GM20431 (cell line): ENCODE results near the gene OAT.

Experiments
- in situ Hi-C: fragments of 300-500 bp; cut with MseI, MboI; formaldehyde crosslinking; loops from one replicate; pipeline ENCODE4 v1.15.0; 2020; ENCODE audit warnings: low sequenced_read_pairs; ENCODE audit not compliant: unreplicated experiment

The OAT gene

GRCh38 chr10:124409696-124410095 is 9.0 kb downstream of the OAT start:
- in situ Hi-C loops: no loop called here

DNA sequence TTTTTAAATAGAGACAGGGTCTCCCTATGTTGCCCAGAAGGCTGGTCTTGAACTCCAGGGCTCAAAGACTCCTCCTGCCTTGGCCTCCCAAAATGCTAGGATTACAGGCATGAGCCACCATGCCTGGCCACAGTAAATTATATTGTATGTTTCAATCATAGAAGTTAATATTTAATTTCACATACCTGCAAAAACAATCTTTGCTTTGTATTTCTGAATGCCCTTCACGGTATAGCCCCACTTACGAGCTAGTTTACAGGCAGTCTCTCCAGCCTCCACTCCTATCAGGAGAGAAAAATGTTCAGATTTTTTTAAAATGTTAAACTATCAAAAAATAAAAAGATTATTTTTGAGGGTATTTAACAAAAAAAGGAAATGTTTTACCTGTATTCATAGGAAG is 10.4 kb downstream of the OAT start:
- in situ Hi-C loops: no loop called here

- in situ Hi-C loops: no loop called here
These were observed 11.3 kb downstream of the OAT start for GRCh38 chr10:124407456-124407855.

DNA sequence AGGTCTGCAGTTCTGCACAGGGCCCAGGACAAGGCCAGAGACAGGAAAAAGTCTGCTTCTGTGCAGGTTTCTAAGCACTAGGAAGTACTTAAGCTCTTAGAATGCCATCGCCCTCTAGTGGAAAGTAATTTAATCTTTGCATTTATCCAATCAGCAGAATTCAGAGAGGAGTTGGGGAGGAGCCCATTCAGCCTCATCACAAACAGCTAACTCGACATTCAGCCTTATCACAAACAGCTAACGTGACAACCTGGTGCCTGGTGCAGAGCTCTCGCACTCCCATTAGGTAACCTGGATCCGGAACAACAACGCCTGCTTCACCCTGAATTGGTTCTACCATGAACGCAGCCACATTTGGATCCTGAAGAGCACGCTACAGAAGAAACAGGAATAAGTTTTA is 15.2 kb downstream of the OAT start:
- in situ Hi-C loops: no loop called here

DNA sequence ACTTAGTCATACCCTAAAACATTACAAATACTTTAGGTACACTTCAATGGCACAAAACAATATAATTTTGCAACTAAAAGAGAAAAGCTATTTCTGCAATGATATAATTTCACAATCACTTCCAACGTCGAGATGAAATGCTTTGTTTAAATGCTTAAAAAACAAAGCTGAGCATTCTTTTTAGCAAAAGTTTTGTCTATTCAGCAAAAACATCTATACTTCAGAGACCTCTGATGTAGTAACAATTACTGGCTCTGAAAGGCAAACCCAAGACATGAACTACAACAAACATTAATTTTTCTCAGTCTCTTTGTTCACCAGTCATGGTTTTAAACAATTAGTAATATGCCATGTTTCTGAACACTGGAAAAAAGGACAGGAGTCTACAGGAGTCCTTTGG is 16.4 kb downstream of the OAT start:
- in situ Hi-C loops: no loop called here

DNA sequence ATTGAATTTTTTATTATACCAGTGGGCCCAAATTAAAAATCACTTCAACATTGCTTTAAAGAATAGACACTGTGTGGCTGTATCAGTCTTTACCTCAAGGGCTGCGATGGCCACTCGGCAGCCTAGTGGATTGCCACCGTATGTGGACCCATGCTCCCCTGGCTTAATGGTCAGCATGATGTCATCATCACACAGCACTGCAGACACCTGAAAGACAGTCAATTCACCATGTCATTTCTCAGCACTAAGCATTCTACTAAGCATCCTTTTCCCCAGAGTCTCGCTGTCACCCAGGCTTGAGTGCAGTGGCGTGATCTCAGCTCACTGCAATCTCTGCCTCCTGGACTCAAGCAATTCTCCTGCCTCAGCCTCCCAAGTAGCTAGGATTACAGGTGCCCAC is 17.1 kb downstream of the OAT start:
- in situ Hi-C loops: no loop called here

- in situ Hi-C loops: loop anchor here (10.0 to 25.0 kb wide), 2 partner anchors 390 to 807 kb away; no protein-coding TSS in a partner anchor
These were observed 24.1 kb downstream of the OAT start for GRCh38 chr10:124394583-124394982.

GRCh38 chr10:124392626-124393342 is 25.9 kb downstream of the OAT start:
- in situ Hi-C loops: loop anchor here (10.0 to 25.0 kb wide), 2 partner anchors 388 to 805 kb away; no protein-coding TSS in a partner anchor

DNA sequence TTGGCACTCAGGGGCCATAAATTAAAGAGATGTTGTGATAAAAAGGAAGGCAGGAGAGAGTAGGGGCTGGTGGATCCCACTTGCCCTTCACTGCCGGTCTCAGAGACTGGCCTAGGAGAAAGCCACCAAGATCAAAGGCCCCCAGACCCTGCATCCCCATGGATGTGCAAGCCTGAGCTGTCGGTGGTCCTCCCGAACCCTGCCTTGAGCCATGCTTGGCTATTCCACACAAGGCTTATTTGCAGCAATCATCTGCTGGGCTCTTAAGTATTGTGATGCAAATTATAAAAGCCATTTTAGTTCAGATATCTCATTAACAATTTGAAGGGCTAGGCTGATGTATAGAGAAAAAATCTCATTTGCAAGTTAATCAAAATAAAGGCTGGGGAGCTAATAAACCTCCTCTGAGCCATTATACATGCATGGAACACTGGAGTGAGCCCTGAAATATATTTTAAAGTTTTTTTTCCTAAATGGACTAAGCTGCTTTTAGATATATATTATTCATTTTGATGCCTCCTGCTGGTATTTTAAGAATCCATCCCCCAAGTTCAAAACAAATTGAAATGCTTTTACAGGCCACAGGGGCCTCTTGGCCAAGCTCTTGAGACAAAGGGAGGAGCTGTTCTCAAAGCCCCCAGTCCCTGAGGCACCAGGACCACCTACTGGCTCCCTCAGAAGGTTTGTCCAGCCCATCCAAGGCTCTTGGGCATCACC is 28.1 kb downstream of the OAT start:
- in situ Hi-C loops: loop anchor here (10.0 to 25.0 kb wide), 2 partner anchors 386 to 803 kb away; no protein-coding TSS in a partner anchor

DNA sequence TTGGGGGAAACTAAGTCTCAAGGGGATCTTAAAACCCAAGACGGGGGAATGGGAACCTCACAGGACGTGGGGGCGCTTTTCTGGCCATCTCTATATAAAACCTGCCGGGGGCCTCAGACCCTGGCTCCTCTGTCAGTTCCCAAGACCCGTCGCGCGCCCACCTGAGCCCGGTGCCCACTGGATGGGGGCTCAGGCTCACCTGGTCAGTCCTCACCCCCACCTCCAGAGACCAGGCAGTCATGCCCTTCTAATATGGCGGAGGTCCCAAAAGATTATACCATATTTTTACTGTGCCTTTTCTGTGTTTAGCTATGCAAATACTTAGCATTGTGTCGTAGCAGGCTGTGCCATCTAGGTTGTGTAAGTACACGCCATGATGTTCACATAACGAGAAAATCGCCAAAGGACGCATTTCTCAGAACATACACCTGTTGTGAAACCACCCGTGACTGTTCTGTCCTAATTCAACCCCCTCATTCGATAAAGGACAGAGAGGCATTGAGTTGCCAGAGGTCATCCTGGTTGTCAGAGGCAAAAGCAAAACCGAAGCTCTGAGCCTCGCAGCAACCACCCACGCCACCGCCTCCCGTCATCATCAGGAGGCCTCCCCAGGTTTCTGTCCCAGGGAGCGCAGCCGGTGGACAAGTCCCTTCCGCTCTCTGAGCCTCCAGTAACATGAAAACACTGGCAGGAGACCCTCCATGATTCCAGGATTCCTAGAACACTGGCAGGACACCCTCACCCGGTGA is 28.9 kb downstream of the OAT start:
- in situ Hi-C loops: loop anchor here (10.0 to 25.0 kb wide), 2 partner anchors 385 to 802 kb away; no protein-coding TSS in a partner anchor

- in situ Hi-C loops: loop anchor here (25.0 kb wide), 1 partner anchor 802 kb away; no protein-coding TSS in a partner anchor
These were observed 29.7 kb downstream of the OAT start for GRCh38 chr10:124388823-124389612.

GRCh38 chr10:124388476-124388822 is 30.3 kb downstream of the OAT start:
- in situ Hi-C loops: loop anchor here (25.0 kb wide), 1 partner anchor 801 kb away; no protein-coding TSS in a partner anchor

GRCh38 chr10:124387078-124387874 is 31.4 kb downstream of the OAT start:
- in situ Hi-C loops: loop anchor here (25.0 kb wide), 1 partner anchor 800 kb away; no protein-coding TSS in a partner anchor

- in situ Hi-C loops: loop anchor here (25.0 kb wide), 1 partner anchor 799 kb away; no protein-coding TSS in a partner anchor
These were observed 32.3 kb downstream of the OAT start for GRCh38 chr10:124386186-124387077.

DNA sequence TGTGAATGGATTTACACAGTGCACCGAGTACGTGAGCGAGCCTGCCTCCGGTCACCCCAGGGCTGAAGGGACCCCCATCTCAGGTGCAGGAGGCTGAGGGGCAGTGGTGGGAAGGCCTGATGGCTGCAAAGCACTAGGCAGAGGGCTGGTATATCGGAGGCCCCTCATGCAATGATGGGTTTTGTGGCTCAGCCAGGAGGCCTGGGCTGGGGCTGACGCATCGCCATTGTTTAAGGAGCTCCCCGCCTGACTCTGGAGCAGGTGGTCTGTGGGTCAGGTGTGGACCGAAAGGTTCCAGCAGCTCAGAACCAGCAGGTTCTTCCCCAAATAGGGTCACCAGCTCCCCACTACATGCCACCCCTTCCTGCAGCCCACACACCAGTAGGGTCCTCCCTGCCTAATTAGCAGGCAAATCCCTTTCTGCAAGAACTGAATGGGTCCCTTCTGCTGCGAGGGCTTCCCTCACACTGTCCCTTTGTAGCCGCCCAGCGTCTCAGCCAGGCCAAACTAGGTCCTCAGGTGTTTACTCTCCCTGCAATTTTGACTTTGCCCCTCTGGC is 33.0 kb downstream of the OAT start:
- in situ Hi-C loops: loop anchor here (25.0 kb wide), 1 partner anchor 798 kb away; no protein-coding TSS in a partner anchor

GRCh38 chr10:124384591-124385190 is 34.0 kb downstream of the OAT start:
- in situ Hi-C loops: loop anchor here (25.0 kb wide), 1 partner anchor 797 kb away; no protein-coding TSS in a partner anchor

DNA sequence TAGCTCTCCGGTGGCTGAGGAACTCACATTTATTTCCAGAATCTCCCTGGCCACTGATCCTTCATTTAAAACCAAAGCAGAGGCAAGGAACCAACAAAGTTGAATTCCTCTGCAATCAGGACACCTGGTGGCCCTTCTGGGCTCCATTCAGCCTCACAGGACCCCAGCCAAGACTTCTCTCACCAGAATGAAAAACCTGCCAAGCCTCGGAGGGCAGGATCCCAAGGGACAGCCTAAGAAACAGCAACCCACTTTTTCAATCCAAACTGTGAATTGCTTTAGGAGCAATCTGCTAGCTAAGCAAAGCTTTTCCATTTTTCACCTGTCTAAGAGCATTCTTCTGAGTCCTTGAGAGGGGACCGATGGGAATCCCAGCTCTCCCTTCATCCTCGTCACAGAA is 34.6 kb downstream of the OAT start:
- in situ Hi-C loops: loop anchor here (25.0 kb wide), 1 partner anchor 797 kb away; no protein-coding TSS in a partner anchor
